IMR-90 (cell line): Measurements from ENCODE around the gene RGS10. TPM values are rescaled to one million over a fixed set of nuclear protein-coding genes. Genes with fewer than 3 reads are reported as not detected.

Experiments used
- ATAC-seq: fragments of 200-7000 bp; cut with Tn5 transposase; 2 replicates; pipeline ENCODE4 v1.9.1; 2020; ENCODE audit warnings: low read depth, mild to moderate bottlenecking, moderate library complexity
- BruUV-seq: library from RNA; stranded (reverse); fragments of 400-500 nt; replicated peaks from 2 replicates; lab custom pipeline; 2021; lab: Mats Ljungman, UMichigan
- CTCF ChIA-PET: fragments of 300-600 bp; formaldehyde crosslinking; extraction: SDS; loops from one replicate; lab custom pipeline; 2021; ENCODE audit warnings: antibody characterized with exemption; lab: Yijun Ruan, JAX
- POLR2A ChIA-PET: fragments of 300-600 bp; sonication (Branson Sonifier 250); formaldehyde crosslinking; loops from one replicate; lab custom pipeline; 2022; ENCODE audit warnings: antibody characterized with exemption; ENCODE audit not compliant: unreplicated experiment; lab: Charles Lee
- DNase-seq: peaks from one replicate; pipeline ENCODE4 v3.0.0; 2013
- H2AFZ ChIP-seq: replicated peaks from 2 replicates; pipeline ENCODE3; 2013; ENCODE audit warnings: low read length, mild to moderate bottlenecking; ENCODE audit not compliant: poor library complexity
- H2AK5ac ChIP-seq: 2 replicates; pipeline ENCODE4 v1.6.1; 2013; ENCODE audit warnings: low read depth, low read length, inconsistent platforms
- H2AK9ac ChIP-seq: replicated peaks from 2 replicates; pipeline ENCODE3; 2013; ENCODE audit warnings: mild to moderate bottlenecking, low read depth, low read length, moderate library complexity; ENCODE audit not compliant: poor library complexity
- H2BK120ac ChIP-seq: 2 replicates; pipeline ENCODE4 v1.6.1; 2013; ENCODE audit warnings: low read depth, low read length, inconsistent platforms
- H2BK15ac ChIP-seq: 3 replicates; pipeline ENCODE4 v1.6.1; 2013; ENCODE audit warnings: low read depth, low read length, inconsistent platforms
- H2BK20ac ChIP-seq: 2 replicates; pipeline ENCODE4 v1.6.1; 2013; ENCODE audit warnings: low read depth, mild to moderate bottlenecking, inconsistent platforms, low read length, moderate library complexity
- H2BK5ac ChIP-seq: 2 replicates; pipeline ENCODE4 v1.6.1; 2013; ENCODE audit warnings: mild to moderate bottlenecking, low read depth, low read length, inconsistent platforms; ENCODE audit not compliant: poor library complexity, severe bottlenecking
- H3K14ac ChIP-seq: replicated peaks from 2 replicates; pipeline ENCODE4 v1.6.1; 2013; ENCODE audit warnings: low read depth, low read length, inconsistent platforms
- H3K18ac ChIP-seq: 2 replicates; pipeline ENCODE4 v1.6.1; 2013; ENCODE audit warnings: low read depth, low read length, control low read depth
- H3K23ac ChIP-seq: 2 replicates; pipeline ENCODE4 v1.6.1; 2013; ENCODE audit warnings: low read depth, low read length, inconsistent platforms
- H3K27ac ChIP-seq: 2 replicates; pipeline ENCODE4 v1.5.1; 2013; ENCODE audit warnings: mild to moderate bottlenecking, control low read depth, low read length; ENCODE audit not compliant: insufficient read depth
- H3K27me3 ChIP-seq: 2 replicates; pipeline ENCODE4 v1.6.1; 2013; ENCODE audit warnings: low read length; ENCODE audit not compliant: control insufficient read depth, insufficient read depth
- H3K36me3 ChIP-seq: 2 replicates; pipeline ENCODE4 v1.6.1; 2013; ENCODE audit warnings: low read length, mixed read lengths; ENCODE audit not compliant: control insufficient read depth, insufficient read depth
- H3K4ac ChIP-seq: 2 replicates; pipeline ENCODE4 v1.6.1; 2013; ENCODE audit warnings: low read depth, low read length, inconsistent platforms
- H3K4me1 ChIP-seq: 2 replicates; pipeline ENCODE4 v1.6.1; 2013; ENCODE audit warnings: low read length, mixed read lengths; ENCODE audit not compliant: control insufficient read depth, insufficient read depth
- H3K4me2 ChIP-seq: 2 replicates; pipeline ENCODE4 v1.6.1; 2013; ENCODE audit warnings: low read depth, mild to moderate bottlenecking, control low read depth, low read length, moderate library complexity
- H3K4me3 ChIP-seq: 2 replicates; pipeline ENCODE4 v1.5.1; 2013; ENCODE audit warnings: low read depth, mild to moderate bottlenecking, control low read depth, low read length, moderate library complexity; ENCODE audit not compliant: insufficient read depth
- H3K56ac ChIP-seq: 2 replicates; pipeline ENCODE4 v1.6.1; 2013; ENCODE audit warnings: low read length, inconsistent platforms; ENCODE audit not compliant: insufficient read depth; ENCODE audit errors: extremely low read depth
- H3K79me1 ChIP-seq, 2 experiments: 2 replicates each; pipeline ENCODE4 v1.6.1; 2013; ENCODE audit warnings: low read length in 2 of 2, inconsistent platforms in 1 of 2, low read depth in 1 of 2
- H3K9ac ChIP-seq: 2 replicates; pipeline ENCODE4 v1.6.1; 2013; ENCODE audit warnings: low read depth, low read length, control low read depth
- H3K9me1 ChIP-seq: 2 replicates; pipeline ENCODE4 v1.6.1; 2013; ENCODE audit warnings: low read length, inconsistent platforms; ENCODE audit not compliant: insufficient read depth
- H3K9me3 ChIP-seq: 2 replicates; pipeline ENCODE4 v1.6.1; 2013; ENCODE audit warnings: low read length; ENCODE audit not compliant: control insufficient read depth, insufficient read depth
- H4K20me1 ChIP-seq: 2 replicates; pipeline ENCODE4 v1.6.1; 2013; ENCODE audit warnings: low read length, inconsistent platforms; ENCODE audit not compliant: insufficient read depth
- H4K5ac ChIP-seq: 2 replicates; pipeline ENCODE4 v1.6.1; 2013; ENCODE audit warnings: mild to moderate bottlenecking, low read depth, low read length, control low read depth
- H4K8ac ChIP-seq, 2 experiments: 2 replicates each; pipeline ENCODE4 v1.6.1; 2013; ENCODE audit warnings: low read depth in 2 of 2, low read length in 2 of 2, control low read depth in 1 of 2, inconsistent platforms in 1 of 2
- H4K91ac ChIP-seq: 2 replicates; pipeline ENCODE4 v1.6.1; 2013; ENCODE audit warnings: low read depth, low read length, inconsistent platforms; ENCODE audit not compliant: insufficient read depth
- MAFK ChIP-seq: IDR thresholded peaks from 2 replicates; pipeline ENCODE4 v1.6.1; 2012; ENCODE audit warnings: low read depth, low read length, improper control_type of control experiment
- MXI1 ChIP-seq: IDR thresholded peaks from 2 replicates; pipeline ENCODE4 v1.6.1; 2012; ENCODE audit warnings: low read depth, mild to moderate bottlenecking, low read length, moderate library complexity, borderline replicate concordance
- POLR2A ChIP-seq: IDR thresholded peaks from 2 replicates; pipeline ENCODE4 v1.6.1; 2012; ENCODE audit warnings: mild to moderate bottlenecking, low read depth, low read length
- RAD21 ChIP-seq: IDR thresholded peaks from 2 replicates; pipeline ENCODE4 v1.6.1; 2012; ENCODE audit warnings: low read length, improper control_type of control experiment
- RCOR1 ChIP-seq: IDR thresholded peaks from 2 replicates; pipeline ENCODE4 v1.6.1; 2012; ENCODE audit warnings: mild to moderate bottlenecking, low read length, improper control_type of control experiment; ENCODE audit not compliant: insufficient replicate concordance
- RFX5 ChIP-seq: IDR thresholded peaks from 2 replicates; pipeline ENCODE4 v1.8.0; 2012; ENCODE audit warnings: low read depth, mild to moderate bottlenecking, low read length, moderate library complexity
- SMC3 ChIP-seq: fragments of 150-350 bp; IDR thresholded peaks from 2 replicates; pipeline ENCODE4 v1.6.1; 2016; ENCODE audit warnings: low read depth, mild to moderate bottlenecking, antibody characterized with exemption, low read length, moderate library complexity
- WGBS, 2 experiments: methylation state at CpG; one replicate each; pipeline versions ENCODE4 v1.1.5 to v1.1.7; 2013; ENCODE audit warnings: missing lambda C conversion rate in 2 of 2; ENCODE audit not compliant: insufficient read length in 1 of 2; ENCODE audit errors: extremely low coverage in 2 of 2; 5-methylcytosine and 5-hydroxymethylcytosine counted together
- dilution Hi-C: fragments of 300-500 bp; cut with HindIII; formaldehyde crosslinking; loops from one replicate; pipeline ENCODE4 v1.14.3; 2018; ENCODE audit warnings: low sequenced_read_pairs; ENCODE audit not compliant: unreplicated experiment
- in situ Hi-C: fragments of 300-500 bp; cut with MboI; formaldehyde crosslinking; loops from 3 replicates; pipeline ENCODE4 v1.14.3; 2019; ENCODE audit warnings: low sequenced_read_pairs, inconsistent platforms, mixed read lengths
- intact Hi-C: fragments of 100-400 bp; cut with micrococcal nuclease; formaldehyde crosslinking; loops from 2 replicates; pipeline ENCODE4 v1.10.0; 2022
- polyA plus RNA-seq, 3 experiments: library from polyadenylated mRNA; depleted of rRNA; stranded (reverse); fragments of >200 nt; gene quantifications; 2 replicates each; pipeline ENCODE4 v1.2.3, GENCODE V29; 2012; ENCODE audit warnings: low replicate concordance in 1 of 3
- total RNA-seq: library from RNA; depleted of rRNA; stranded (reverse); fragments of >200 nt; gene quantifications from 2 replicates; pipeline ENCODE4 v1.2.3, GENCODE V29; 2012
- TF ChIP-seq, protein P1 (sequence below): conservative IDR thresholded peaks from 2 replicates; pipeline ENCODE4 v1.5.1; 2012; ENCODE audit warnings: mild to moderate bottlenecking, low read depth, low read length, improper control_type of control experiment

RGS10 gene
- total and polyA plus RNA-seq, 2 of the 4 experiments (the other 2 are of a cell fraction): 35.3 to 89.7 TPM

DNA sequence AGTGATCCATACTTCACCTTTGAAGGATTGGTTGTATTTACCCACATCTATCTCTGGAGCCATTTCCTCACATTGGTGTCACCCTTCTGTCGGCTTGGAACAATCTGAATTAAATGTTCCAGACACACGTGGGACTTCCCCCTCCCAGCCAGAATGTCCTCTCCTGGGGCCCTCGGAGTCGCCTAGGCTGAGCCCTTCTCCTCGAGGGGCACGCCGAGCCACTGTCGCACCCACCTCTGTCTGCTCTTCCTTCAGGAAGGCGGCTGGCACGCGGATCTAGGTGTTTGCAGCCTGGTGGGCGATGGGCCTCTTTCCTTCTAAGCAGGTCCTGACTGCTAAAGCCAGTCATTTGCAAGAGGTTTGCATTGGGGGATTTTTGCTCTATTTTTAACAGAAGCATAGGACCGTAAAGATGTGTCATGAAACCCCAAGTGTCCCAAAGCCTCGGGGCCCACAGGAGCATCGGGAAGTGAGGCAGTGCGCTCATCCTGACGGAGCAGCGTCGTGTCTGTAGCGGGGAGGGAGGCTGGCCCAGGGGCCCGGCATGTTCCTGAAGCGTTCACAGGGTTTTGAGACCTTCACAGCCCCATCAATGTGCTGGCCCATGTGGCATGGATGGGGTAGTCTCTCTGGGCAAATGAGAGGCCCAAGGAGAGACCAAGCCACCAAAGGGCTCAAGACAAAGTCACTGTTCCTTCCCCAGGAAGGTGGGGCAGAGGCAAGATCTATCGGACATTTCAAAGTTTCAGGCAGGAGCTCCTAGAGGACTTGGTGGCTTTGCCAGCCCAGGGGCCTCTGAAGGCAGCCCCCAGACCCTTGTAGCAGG, 86.7 kb downstream of the RGS10 start (continued):
- TF ChIP-seq MAFK (no peak), RFX5 (no peak), RAD21 (no peak), MXI1 (no peak), SMC3 (no peak), RCOR1 (no peak), POLR2A (no peak)

DNA sequence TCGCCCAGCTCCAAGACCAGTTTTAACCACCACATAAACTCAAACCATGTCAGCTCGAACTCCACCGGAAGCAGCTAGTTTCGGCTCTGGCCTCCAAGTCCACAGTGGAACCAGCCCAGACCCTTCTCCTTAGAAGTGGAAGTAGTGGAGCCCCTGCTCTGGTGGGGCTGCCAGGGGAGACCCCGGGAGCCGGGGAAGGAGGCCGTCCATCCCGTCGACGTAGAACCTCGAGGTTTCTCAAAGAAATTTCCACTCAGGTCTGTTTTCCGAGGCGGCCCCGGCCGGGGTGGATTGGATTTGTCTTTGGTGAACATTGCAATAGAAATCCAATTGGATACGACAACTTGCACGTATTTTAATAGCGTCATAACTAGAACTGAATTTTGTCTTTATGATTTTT, 87.5 kb downstream of the RGS10 start:
- Histone ChIP-seq H3K14ac (no peak overlapping the region), H4K91ac (no peak overlapping the region), H3K4me2 (no peak overlapping the region), H4K20me1 (no peaks in the 10 kb centered on the region), H2AK5ac (no peak overlapping the region), H3K9me1 (0 out of 2 replicates have a peak, but pooled peaks cover 1% of the 10 kb centered on the region), H3K36me3 (peaks cover 81% of the 10 kb centered on the region), H3K79me1 (0 out of 4 replicates have a peak, but pooled peaks cover 0 to under 1% of the 10 kb centered on the region in 2 experiments), H2BK15ac (no peak overlapping the region), H2AK9ac (no peak overlapping the region), H3K9me3 (no peaks in the 10 kb centered on the region), H4K8ac (no peak overlapping the region), H3K4me1 (peaks cover 5% of the 10 kb centered on the region; the same call in 1 of the 2 replicates), H3K56ac (no peak overlapping the region), H2BK20ac (no peak overlapping the region), H3K4me3 (no peak overlapping the region), H2BK5ac (no peak overlapping the region), H3K4ac (no peak overlapping the region), H3K23ac (no peak overlapping the region), H3K9ac (no peak overlapping the region), H3K27ac (no peak overlapping the region), H3K27me3 (no peaks in the 10 kb centered on the region), H4K5ac (no peak overlapping the region), H2AFZ (no peak overlapping the region), H3K18ac (no peak overlapping the region), H2BK120ac (no peak overlapping the region)
- no TSS peak for BruUV-seq
- DNase-seq (no peak), ATAC-seq (no peak)
- POLR2A ChIA-PET: no interaction called here
- 100% methylated on average over 4 of the region's 18 CpGs; no CpG with 5 or more reads in 1 of the 2 experiments for WGBS, 2 experiments
- dilution Hi-C loops: no loop called here
- in situ Hi-C loops: no loop called here
- intact Hi-C loops: no loop called here
- TF ChIP-seq RFX5: no peak
- TF ChIP-seq, protein P1, sequence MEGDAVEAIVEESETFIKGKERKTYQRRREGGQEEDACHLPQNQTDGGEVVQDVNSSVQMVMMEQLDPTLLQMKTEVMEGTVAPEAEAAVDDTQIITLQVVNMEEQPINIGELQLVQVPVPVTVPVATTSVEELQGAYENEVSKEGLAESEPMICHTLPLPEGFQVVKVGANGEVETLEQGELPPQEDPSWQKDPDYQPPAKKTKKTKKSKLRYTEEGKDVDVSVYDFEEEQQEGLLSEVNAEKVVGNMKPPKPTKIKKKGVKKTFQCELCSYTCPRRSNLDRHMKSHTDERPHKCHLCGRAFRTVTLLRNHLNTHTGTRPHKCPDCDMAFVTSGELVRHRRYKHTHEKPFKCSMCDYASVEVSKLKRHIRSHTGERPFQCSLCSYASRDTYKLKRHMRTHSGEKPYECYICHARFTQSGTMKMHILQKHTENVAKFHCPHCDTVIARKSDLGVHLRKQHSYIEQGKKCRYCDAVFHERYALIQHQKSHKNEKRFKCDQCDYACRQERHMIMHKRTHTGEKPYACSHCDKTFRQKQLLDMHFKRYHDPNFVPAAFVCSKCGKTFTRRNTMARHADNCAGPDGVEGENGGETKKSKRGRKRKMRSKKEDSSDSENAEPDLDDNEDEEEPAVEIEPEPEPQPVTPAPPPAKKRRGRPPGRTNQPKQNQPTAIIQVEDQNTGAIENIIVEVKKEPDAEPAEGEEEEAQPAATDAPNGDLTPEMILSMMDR: no peak
- TF ChIP-seq SMC3: no peak
- no peak for TF ChIP-seq RAD21
- CTCF ChIA-PET: no interaction called here
